Hepatocyte (in vitro differentiated cells): ENCODE results near the gene EMCN.

ENCODE experiments used
- CTCF ChIP-seq: fragments of 200-600 bp; sonication (generic); IDR thresholded peaks from 2 replicates; pipeline ENCODE4 v1.5.1; 2016; ENCODE audit warnings: antibody characterized with exemption, mild to moderate bottlenecking; ENCODE audit not compliant: poor library complexity
- EZH2 ChIP-seq: fragments of 200-600 bp; sonication (generic); IDR thresholded peaks from 2 replicates; pipeline ENCODE4 v1.6.1; 2016; ENCODE audit warnings: antibody characterized with exemption, mild to moderate bottlenecking, borderline replicate concordance

GRCh38 chr4:100420571-100420970, 97.3 kb downstream of the EMCN start:
- TF ChIP-seq EZH2 (no peak), CTCF (no peak)
